Right renal cortex interstitium (tissue), 3 donors: ENCODE measurements around the gene JPT2. TPM values are rescaled to one million over a fixed set of nuclear protein-coding genes. Genes with fewer than 3 reads are reported as not detected.
"Not testable (repeated sequence)": the region's sequence is repeated elsewhere in the genome, so short reads cannot be mapped to it uniquely, and the experiment has no call there.

Source experiments
- DNase-seq, 3 donors: peaks; one replicate each; pipeline ENCODE4 v3.0.0-alpha.2; 2013; ENCODE audit warnings: low read depth in 3 of 3, low spot score in 2 of 3
- polyA plus RNA-seq, 3 donors: library from polyadenylated mRNA; unstranded; fragments of 120-200 nt; gene quantifications; one replicate each; pipeline ENCODE4 v1.2.1, GENCODE V29; 2013; ENCODE audit not compliant: insufficient read length in 3 of 3

JPT2 gene
- polyA plus RNA-seq, 3 donors: 80.4 to 87.2 (median 81.1) TPM

DNA sequence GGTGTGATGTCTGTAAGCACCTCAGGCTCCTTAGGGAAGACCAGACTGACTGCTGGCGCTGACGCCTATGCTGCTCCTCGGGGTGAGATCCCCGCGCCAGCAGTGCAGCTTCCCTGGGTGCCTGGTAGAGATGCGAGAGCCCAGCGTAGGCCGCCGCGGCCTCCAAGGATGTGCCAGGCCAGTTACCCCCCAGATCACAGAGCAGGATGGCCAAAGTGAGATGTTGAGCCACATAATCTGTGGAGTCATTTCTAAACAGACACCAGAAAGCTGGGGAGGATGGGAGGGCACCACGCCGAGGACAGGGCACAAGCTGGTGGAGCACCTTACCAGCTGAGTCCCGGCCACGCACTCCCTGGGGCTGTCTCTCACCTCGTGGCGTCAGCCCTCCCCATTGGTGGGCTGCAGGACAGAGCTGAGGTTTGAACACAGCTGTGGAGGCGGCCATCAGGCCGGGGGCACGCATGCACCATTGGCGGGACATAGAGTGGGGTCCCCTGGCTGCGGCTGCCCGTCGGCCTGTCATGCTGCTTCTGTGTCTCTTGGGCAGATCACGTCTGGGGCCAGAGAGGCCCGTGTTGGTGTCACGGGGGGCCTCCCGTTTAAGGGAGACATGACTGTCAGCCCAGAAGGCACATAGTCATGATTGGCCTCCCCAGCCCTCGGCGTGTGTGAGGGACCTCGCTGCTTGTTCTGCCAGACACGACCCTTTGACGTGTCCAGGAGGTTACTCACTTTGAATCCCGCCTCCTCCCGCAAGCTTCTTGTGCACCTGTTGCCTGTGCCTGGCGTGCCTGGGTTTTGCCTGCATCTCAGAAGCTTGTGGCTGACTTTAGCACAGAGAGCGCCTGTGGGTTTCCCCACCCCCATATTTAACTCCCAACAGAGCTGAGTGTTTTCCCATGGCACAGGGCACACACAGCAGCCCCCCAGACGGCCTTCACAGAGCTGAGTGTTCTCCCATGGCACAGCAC is 49.9 kb downstream of the JPT2 start:
- DNase-seq: no peak

DNA sequence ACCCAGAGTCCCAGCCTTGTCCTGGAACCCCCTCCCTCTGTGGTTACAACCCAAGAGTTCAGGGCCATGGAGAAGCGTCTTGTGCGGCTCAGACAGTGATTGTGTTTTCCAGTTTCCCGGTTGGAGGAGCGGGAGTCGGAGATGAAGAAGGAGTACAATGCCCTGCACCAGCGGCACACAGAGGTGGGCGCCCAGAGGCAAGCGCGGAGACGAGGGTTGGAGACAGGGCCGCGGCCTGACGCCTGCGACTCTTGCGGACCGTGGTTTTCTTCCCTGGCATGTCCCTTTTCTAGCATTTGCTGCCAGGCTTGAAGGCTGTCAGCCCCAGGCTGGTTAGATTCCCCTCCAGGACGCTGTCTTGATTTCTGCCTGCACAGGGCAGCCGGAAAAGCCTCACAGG is 50.9 kb downstream of the JPT2 start:
- no peak for DNase-seq

DNA sequence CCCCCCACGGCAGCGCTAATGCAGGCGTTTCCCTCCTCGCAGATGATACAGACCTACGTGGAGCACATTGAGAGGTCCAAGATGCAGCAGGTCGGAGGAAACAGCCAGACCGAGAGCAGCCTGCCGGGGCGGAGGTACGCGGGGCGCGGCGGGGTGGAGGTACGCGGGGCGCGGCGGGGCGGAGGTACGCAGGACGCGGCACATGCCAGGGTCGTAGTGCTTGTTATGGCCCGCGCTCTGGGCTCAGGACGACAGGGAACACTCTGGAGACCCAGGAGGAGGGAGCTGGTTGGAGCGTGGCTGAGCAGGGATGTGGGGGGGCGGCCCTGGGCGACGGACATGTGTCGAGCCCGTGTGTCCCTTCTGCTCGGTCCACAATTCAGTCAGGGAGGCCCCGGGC is 51.4 kb downstream of the JPT2 start:
- DNase-seq: no peak

DNA sequence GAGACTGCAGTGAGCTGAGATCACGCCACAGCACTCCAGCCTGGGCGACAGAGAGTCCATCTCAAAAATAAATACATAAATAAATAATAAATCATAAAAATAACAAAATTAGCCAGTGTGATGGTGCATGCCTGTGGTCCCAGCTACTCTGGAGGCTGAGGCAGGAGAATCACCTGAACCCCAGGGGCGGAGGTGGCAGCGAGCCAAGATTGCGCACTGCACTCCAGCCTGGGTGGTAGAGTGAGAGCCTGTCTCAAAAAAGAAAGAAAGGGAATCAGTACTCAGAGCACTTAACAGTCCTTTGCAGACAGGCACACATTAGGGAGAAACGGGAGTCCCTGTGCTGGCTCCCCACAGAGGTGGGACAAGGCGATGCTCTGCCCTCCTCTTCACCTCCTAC is 53.0 kb downstream of the JPT2 start:
- DNase-seq: no peak

DNA sequence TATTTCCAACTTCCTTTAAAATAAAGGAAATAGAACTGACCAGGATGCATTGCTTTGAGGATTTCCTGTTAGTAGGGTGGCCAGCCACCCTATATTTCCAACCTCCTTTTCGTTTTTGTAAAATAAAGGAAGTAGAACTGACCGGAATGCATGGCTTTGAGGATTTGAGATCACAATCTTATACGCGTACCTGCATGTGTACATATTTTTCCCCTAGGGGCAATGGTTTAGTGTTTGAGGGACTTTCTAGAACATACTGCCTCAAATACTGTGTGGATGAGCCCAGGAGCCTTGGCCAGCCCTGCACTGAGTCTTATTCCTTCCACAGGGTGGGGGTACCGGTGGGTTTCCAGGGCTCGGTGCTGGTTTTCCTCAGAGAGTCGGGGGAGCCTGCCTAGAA is 53.5 kb downstream of the JPT2 start:
- no peak for DNase-seq

DNA sequence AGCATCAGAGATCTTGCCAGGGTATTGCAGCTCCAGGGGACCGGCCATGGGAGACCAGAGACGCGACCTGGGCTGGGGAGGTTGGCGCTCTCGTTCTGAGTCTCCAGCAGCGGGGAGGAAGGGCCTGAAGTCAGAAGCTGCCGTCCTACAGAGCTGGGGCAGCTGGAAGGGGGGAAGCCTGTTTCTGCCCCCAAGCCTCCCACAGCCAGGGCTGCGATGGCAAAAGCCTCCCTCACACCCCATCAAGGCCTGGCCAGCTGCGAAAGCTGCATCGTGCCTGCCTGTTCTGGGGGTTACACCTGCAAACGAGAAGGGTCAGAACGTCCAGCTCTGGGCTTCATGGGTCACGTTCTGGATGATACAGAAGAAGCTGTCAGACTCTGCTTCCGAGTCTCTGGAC is 54.0 kb downstream of the JPT2 start:
- no peak for DNase-seq

DNA sequence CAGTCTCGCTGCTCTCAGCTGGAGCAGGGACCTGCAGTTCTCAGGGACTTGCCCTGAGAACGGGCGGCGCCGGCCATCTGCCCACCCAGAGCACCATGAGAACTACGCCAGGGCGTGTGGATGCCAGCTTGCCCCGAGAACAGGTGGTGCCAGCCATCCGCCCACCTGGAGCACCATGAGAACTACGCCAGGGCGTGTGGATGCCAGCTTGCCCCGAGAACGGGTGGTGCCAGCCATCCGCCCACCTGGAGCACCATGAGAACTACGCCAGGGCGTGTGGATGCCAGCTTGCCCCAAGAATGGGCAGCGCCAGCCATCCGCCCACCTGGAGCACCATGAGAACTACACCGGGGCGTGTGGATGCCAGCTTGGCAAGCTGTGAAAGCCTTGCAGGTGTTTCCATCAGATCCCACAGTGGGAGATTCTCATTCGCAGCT is 54.5 kb downstream of the JPT2 start:
- DNase-seq: not testable (repeated sequence)

DNA sequence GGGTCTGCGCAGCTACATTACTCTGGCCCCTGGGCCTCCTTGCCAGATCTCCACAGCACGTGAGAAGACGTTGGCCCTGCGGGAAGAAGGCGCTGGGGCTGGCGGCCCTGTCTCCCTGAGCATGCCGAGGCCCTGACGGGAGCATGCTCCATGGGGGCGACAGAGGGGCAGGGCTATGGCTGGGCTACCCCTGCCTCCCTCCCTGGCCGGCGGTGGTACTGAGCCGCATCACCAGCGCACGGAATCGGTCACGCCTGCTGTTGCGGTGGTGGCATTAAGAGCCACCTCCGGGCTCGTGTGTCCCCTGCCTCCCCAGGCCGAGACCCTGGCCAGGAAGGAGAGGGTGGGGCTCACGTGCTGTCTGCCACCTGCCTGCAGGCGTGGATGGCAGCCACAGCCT is 56.0 kb downstream of the JPT2 start:
- DNase-seq: no peak

DNA sequence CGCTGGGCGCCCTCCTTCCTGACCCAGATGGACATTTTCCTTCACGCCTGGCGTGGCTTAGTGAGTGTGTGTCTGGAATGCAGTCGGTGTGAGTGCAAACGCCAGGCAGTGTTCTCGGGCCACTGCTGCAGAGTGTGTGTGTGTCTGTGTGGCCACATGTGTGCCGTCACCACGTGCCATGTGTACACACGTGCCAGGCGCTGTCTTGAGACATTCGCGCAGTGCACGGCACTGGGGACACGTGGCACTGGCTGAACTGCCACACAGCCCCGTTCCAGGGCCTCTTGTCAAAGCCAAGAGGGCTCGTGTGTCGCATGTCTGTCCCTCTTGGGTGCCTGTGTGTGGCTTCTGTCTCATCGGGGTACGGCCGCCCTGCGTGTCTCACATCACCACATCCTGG is 56.7 kb downstream of the JPT2 start:
- DNase-seq: no peak

DNA sequence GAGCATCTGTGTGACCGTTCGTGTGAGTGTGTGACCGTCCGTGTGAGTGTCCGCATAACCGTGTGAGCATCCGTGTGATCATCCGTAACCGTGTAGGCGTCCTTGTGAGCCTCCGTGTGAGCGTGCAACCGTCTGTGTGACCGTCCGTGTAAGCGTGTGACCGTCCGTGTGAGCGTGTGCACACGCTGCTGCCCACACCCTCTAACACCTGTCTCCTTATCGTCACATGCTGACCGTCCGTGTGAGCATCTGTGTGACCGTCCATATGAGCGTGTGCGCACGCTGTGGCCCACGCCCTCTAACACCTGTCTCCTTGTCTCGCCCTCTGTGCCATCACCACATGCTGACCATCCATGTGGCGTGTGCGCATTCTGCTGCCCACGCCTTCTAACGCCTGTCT is 62.2 kb downstream of the JPT2 start:
- DNase-seq: no peak

DNA sequence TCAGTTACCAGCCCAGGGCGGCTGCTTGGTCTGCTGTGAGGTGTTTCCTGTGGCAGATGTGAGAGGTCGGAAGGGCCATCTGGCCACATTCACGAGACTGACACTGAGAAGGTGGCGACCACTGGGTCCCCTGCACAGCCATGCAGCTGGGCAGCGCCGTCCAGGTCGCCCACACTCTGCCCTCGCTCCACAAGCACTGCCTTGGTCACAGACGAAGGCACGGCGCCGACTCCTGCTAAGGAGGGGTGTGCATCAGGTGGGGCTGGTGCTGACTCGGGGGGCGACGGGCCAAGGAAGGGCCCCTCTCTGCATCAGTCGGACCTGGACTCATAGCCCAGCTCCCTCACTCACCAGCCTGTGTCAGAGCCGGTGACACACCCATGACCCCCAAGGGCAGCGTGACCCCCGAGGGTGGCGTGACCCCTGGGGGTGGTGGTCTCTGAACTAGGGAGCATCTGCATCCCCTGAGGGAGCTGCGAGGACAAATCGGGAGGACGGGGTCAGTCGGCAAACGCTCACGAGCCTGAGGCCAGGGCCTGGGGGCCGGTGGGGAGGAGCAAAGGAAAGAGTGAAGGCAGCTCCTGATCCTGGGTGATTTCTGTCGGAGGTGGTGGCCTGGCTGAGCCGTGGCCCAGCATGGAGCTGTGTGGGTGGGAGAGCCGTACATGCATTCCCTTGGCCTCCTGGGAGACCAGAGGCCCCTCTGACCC is 62.9 kb downstream of the JPT2 start:
- no peak for DNase-seq

DNA sequence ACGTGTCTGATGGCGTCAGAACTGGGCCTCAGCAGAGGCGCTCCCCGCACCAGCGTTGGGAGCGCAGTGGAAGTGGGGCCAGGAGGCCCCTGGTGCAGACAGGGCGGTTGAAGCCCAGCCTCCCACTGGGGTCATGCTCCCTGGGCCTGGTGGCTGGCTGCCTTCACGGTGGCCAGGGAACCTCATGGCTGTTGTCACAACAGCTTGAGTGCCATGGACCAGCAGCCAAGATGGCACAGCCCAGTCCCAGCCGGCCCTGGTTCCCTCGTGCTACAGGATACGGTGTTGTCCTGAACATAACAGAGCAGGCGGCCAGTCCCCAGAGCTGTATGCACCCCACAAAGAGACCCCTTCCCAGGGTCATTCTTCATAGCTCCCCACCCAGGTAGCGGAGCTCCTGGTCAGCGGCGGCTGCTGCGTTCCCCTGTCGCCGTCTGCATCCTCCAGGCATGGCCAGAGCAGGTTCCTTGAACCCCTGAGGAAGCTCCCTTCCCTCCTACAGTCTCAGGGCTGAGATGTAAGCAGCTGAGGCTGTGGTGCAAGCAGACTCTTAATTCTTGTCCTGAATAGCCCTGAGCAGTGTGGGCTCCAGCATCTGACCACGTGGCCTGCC is 63.6 kb downstream of the JPT2 start:
- no peak for DNase-seq

DNA sequence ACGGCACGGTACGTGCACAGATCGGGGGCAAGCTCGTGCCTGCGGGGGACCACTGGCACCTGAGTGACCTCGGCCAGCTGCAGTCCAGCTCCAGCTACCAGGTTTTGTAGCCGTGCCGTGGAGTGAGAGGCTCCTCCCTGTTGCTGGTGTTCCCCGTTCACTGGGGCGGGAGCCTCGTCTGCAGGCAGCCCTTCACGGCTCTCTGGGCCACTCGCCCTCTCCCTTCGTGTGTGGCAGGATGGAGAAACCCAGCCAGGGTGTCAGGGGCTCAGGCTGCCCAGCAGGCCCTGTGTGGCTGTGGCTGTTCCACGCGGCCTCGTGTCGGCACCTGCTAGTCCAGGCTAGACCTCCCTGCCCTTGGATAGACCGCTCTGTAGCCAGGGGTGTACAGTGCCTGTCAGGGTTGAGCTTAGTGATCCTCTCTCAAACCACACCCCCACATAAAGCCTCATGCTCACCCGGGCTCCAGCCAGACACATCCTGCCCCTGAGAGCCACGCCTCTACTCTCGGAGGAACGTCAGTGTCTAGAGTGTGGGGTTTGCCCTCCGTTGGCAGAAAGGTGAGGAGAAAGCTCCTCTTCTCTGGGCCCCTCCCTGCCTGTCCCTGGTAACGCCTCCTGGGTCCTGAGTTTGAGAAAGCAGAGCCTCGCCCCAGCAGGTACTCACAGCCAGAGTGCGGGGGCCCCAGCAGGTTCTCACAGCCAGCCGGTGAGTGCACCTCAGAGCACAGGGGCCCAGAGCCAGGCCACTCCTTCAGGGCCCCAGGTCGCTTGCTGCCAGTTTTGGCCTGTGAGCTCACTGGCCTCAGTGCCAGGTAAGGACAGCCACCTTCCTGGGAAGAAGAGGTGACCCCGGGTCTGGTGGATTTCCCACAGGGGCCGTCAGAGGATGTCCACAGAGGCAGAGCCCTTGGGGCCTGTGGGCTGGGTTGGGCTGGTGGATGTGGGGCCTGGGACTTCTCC is 65.6 kb downstream of the JPT2 start:
- no peak for DNase-seq

DNA sequence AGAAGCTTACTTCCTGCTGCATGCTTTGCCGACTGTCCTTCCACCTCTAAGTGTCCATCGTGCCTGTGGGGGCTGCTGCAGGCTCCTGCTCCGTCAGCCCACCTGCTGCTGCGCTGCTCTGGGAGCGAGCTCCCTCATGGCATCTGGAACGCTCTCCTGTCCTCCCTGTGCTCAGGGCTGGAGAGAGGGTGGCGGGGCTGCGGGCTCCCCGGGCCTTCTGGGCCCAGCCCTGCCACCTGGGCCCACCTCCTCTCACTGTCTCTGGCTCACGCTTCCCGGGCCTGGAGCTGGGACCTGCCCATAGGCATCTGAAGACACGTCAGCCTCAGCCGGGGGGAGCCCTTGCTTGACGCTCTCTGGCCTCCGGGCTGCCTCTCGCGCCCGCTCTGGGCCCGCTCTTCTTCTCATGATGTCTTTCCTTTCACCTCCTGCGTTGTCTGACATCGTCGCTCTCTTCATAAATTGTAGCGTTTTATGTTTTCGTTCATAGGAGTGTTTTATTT is 66.3 kb downstream of the JPT2 start:
- DNase-seq: no peak

DNA sequence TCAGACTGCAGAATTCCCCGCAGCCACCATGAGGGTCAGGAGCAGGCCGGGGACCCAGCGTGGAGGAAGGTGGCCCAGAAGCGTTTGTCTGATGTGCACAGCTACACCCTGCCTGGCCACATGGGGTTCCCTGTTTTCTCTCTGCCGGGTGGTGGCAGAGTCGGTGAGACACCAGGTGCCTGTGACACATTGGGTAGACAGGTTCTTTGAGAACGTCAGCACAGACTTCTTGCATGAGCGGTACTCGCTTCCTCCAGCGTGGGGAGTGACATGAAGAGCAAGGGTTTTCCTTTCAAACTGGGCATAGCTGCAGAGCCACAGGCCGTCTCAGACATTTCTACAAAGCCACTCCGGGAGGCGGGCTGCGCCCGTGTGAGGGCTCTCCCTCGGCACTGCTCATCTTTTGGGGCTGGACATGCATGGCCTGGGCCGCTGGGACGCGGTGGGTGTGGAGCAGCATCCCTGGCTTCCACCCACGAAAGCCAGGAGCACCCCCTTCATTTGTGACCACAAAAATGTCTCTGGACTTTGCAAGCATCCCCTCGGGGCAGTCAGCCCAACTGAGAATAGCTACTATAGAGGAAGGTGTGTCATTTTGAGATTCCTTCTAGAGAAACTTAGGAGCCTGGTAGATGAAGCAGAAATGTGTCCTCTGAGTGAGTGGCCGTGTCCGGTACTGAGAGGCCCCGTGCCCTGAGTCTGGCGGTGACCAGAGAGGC is 67.3 kb downstream of the JPT2 start:
- no peak for DNase-seq

DNA sequence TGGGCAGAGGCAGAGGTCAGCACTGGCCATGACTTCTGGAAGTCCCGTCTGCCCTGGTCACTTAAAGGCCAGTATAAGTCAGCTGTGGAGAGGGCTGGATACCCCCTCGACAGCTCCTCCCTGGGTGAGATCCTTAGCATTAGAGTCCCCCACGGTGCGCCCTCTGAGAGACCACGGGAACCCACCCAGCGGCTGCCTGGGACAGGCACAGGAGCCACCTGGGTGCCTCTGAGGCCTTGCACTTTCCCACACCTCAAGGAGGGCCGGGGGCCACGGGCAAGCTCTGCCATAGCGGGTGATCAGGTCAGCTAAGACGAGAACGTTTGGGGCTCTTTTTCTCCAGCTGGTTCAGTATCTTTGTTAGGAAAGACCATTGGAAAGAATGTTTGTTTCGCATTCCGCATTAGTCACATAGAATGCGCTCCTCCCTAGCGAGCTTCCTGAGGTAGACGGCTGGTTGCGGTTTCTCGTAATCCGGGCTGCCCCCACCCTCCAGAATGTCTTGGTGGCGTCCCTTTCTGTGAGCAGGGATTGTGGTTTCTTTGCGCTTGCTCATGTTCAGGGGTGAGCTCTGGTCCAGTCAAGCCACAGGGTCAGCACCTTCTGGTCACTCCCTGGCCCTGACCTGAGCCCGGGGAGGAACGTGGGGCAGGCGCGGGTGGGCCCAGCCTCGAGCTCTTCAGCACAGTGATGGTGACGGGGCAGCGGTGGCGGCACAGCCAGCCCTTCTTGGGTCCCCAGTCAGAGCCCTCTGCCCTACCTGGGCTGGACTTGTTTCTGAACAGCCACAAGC is 68.0 kb downstream of the JPT2 start:
- DNase-seq: no peak

DNA sequence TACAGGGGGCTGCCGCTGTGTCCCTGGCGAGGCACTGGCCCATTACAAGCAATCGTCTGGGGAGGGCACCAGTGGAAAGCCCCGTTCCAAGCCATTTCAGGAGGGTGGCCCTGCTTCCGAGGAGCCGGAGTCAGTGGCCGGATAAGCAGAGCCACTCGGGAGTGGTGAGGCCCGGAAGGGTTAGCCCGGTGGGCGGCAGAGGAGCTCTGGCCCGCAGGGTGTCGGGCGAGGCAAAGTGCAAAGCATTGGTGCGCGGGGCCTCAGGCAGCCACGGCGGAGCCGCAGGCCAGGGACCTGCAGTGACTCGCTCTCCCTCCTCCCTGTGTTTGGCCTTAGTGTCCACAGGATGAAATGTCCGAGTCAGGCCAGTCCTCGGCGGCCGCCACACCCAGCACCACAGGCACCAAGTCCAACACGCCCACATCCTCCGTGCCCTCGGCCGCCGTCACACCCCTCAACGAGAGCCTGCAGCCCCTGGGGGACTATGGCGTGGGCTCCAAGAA is 68.7 kb downstream of the JPT2 start:
- DNase-seq: no peak

DNA sequence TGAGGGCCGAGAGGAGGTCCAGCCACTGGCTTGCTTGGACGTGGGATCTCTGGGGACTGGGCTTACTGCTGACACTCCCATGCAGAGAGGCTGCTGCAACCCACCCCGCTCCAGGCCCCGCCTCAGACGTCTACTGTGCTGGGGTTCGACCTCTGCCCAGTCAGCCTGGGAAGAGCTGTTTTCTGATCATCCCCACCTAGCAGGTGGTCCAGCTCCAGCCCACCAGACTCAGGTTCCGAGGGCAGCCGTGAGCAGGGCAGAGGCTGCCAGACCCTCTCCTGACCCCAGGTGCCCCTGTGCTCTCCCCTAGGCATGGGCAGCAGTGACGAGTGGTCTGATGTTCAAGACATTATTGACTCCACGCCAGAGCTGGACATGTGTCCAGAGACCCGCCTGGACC is 69.9 kb downstream of the JPT2 start:
- no peak for DNase-seq
